Kidney epithelial cell (primary cell): ENCODE measurements around the gene CGRRF1. TPM values are rescaled to one million over a fixed set of nuclear protein-coding genes. Genes with fewer than 3 reads are reported as not detected.

Experiments used
- DNase-seq: peaks from one replicate; pipeline ENCODE4 v3.0.0-alpha.2; 2010; ENCODE audit warnings: low read depth
- H3K27me3 ChIP-seq: 2 replicates; pipeline ENCODE4 v1.6.0; 2011; ENCODE audit warnings: low read length; ENCODE audit not compliant: control insufficient read depth, insufficient read depth
- H3K36me3 ChIP-seq: 2 replicates; pipeline ENCODE4 v1.5.1; 2011; ENCODE audit warnings: low read length; ENCODE audit not compliant: control insufficient read depth, insufficient read depth
- H3K4me3 ChIP-seq: 2 replicates; pipeline ENCODE4 v1.5.1; 2011; ENCODE audit warnings: low read depth, mild to moderate bottlenecking, control low read depth, low read length
- total RNA-seq: library from RNA; depleted of rRNA; stranded (reverse); fragments of >200 nt; gene quantifications from 2 replicates; pipeline ENCODE4 v1.2.3, GENCODE V29; 2015
- TF ChIP-seq, protein P1 (sequence below): IDR thresholded peaks from 2 replicates; pipeline ENCODE4 v1.5.1; 2011; ENCODE audit warnings: mild to moderate bottlenecking, moderate library complexity, low read length, control low read depth, inconsistent platforms; ENCODE audit not compliant: insufficient read depth, poor library complexity, severe bottlenecking

The CGRRF1 gene
- total RNA-seq, 1 donor from 2014 or later, result 13.4 TPM

DNA sequence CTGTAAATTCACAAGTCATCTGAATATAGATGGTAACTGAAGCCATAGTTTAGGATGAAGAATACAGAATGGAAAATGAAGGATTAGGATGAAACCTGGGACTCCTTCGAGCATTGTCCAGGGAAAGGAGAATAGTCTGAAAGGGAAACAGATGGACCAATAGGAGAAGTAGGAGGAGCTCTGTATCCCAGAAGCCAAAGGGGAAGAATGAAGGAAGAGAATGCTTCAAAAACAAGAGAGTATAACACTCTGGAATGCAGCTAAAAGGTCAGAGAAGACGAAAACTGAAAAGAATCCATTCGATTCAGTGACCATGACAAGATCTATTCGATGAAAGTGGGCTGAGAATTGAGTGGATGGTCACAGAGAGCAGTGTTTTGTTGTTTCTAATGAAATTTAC lies 21.9 kb upstream of the CGRRF1 start:
- no peak for DNase-seq
- Histone ChIP-seq H3K4me3 (peak overlapping the region; percentile 68), H3K36me3 (no peaks in the 10 kb centered on the region), H3K27me3 (no peaks in the 10 kb centered on the region)
- TF ChIP-seq, protein P1, sequence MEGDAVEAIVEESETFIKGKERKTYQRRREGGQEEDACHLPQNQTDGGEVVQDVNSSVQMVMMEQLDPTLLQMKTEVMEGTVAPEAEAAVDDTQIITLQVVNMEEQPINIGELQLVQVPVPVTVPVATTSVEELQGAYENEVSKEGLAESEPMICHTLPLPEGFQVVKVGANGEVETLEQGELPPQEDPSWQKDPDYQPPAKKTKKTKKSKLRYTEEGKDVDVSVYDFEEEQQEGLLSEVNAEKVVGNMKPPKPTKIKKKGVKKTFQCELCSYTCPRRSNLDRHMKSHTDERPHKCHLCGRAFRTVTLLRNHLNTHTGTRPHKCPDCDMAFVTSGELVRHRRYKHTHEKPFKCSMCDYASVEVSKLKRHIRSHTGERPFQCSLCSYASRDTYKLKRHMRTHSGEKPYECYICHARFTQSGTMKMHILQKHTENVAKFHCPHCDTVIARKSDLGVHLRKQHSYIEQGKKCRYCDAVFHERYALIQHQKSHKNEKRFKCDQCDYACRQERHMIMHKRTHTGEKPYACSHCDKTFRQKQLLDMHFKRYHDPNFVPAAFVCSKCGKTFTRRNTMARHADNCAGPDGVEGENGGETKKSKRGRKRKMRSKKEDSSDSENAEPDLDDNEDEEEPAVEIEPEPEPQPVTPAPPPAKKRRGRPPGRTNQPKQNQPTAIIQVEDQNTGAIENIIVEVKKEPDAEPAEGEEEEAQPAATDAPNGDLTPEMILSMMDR, result no peak

DNA sequence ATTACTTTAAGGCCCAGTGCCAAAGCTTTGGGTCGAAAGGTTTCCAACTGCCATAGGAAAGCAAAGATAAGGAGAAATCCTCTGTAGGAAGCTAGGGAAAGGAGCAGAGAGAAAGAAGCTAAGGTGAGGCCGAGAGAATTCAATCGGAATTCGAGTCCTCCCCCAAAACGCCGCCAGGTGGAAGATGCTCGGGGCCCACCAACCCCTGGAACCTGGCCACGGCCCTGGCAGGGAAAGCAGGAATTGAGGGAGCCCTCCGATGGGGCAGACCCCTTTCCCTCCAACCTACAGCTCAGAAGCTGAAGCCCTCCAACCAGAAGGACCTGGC lies 21.4 kb upstream of the CGRRF1 start:
- TF ChIP-seq, protein P1, result peak; percentile 24
- no peak for DNase-seq
- H3K36me3 ChIP-seq, result no peaks in the 10 kb centered on the region
- H3K4me3 ChIP-seq, result peak overlapping the region; percentile 68
- H3K27me3 ChIP-seq, result no peaks in the 10 kb centered on the region

DNA sequence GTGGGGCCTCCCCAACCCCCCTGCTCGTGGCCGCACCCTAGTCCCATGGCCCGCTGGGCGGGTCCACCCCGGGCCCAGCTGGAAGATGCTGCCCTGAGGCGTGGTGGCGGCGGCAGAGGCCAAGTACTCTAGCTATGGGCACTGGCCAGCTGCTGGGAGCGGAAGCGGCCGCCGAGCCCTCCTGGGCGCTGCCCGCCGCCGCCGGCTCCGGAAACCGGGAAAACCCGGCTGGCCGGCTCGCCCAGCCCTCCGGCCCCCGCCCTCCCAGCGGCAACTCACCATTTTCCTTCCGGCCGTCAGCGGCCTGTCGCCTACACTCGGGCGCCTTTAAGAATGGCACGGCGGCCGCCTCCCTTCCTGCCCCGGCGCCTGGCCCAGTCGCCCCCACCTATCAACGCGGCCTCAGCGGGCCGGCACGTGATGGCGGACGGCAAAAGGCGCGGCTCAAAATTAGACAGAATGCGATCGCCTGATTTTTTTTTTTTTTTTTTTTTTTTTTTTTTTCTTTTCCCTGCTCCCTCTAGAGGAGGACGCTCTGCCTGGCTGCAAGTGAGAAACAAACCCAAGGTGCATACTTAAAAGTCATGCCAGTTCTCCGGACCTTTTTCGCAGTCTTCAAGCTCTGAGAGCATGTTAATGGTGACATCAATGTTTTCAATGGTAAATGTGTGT lies 20.9 kb upstream of the CGRRF1 start, which contains the start of gene GMFB:
Gene GMFB (minus strand): TSS at position 335 of the 672 bp plus-strand sequence. CDS start 53 bp downstream, at position 282.
- Histone ChIP-seq H3K4me3 (peak within 1 kb of the TSS; percentile 68), H3K36me3 (no peaks in the 10 kb centered on the region), H3K27me3 (no peaks in the 10 kb centered on the region)
- peak; percentile 45 for DNase-seq
- TF ChIP-seq, protein P1, result peak; percentile 66

DNA sequence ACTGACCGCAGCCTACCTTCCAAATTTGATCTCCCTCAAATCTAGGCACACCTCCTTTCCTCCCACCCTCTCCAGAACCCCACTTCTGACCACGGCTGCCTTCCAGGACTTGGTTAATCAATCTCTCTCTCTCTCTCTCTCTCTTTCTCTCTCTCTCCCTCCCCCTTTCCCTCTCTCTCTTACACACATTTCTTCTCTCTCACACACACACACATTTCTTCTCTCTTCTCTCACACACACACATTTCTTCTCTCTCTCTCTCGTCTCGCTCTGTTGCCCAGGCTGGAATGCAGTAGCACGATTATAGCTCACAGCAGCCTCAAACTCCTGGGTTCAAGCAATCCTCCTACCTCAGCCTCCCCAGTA lies 20.4 kb upstream of the CGRRF1 start:
- Histone ChIP-seq H3K4me3 (peak overlapping the region; percentile 68), H3K27me3 (no peaks in the 10 kb centered on the region), H3K36me3 (no peaks in the 10 kb centered on the region)
- TF ChIP-seq, protein P1, result no peak
- DNase-seq, result no peak

DNA sequence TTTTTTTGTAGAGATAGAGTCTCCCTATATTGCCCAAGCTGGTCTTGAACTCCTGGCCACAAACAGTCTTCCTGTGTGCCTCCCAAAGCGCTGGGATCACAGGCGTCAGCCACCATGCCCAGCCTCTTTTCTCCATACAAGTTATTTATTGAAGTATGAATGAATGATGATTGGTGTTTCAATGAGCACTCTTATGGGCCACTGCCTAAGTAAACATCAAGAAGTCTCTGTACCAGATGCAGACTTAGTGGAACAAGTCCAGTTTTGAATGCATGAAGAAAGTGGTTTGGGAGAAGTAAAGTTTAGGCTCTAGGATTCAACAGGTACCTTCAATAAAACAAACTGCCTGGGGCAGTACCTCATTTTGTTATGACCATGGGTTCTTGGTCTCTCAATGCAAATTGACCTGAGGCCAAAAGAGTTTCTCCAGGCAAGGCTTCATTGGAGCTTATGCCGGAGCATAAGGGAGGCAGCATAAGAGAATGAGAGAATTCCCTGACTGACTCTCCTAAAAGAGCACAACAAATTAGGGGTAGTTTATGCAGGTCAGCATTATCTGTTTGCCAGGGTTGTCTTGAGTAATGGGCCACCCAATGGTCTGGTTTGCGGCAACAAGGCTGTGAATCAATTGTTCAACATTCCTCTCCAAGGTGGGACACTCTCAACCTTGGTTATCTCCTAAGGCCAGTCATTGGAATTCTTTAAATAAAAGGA lies 19.8 kb upstream of the CGRRF1 start:
- no peak overlapping the region for H3K4me3 ChIP-seq
- H3K36me3 ChIP-seq, result no peaks in the 10 kb centered on the region
- no peaks in the 10 kb centered on the region for H3K27me3 ChIP-seq
- DNase-seq, result no peak
- TF ChIP-seq, protein P1, result no peak
